HG03439 (cell line): ENCODE data around the gene PSMC3IP.
A peak's percentile ranks its signal among the peaks of the same experiment; 100 is the strongest.
"Not testable (repeated sequence)": the region's sequence is repeated elsewhere in the genome, so short reads cannot be mapped to it uniquely, and the experiment has no call there.

Experiments
- ATAC-seq: cut with Tn5 transposase; IDR thresholded peaks from one replicate; pipeline ENCODE4 v1.9.1; 2021; ENCODE audit warnings: mild to moderate bottlenecking, moderate library complexity; ENCODE audit not compliant: unreplicated experiment

PSMC3IP gene

GRCh38 chr17:42541041-42541833 is 36.3 kb downstream of the PSMC3IP start:
- ATAC-seq: no peak

DNA sequence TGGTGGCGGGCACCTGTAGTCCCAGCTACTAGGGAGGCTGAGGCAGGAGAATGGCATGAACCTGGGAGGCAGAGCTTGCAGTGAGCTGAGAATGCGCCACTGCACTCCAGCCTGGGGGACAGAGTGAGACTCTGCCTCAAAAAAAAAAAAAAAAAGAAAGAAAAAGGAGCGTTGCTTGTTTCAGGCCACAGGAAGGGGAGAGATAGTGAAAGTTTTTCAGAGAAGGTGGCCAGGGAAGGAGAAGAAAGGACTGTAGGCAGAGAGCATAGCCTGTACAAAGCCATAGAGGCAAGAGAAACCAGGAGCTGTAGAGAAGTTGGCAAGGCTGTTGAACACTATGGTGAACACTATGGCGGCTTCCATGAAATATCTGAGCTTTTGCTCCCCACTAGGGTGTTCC is 37.0 kb downstream of the PSMC3IP start:
- ATAC-seq: not testable (repeated sequence)

DNA sequence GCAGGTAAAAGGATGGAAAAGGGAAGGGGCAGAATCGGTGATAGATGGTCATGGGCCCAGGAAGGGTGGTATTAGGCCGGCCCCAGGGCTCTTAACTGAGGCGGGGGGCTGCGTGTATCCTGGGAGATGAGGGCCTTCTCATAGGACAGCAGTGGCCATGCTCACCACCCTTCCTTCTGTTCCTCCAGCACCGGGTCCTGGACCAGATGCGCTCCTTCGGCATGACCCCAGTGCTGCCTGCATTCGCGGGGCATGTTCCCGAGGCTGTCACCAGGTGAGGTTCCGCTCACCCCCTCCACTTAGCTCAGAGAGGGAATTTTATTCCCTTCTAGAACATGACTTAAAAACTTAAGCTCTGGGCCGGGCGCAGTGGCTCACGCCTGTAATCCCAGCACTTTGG is 39.0 kb downstream of the PSMC3IP start:
- ATAC-seq: no peak

GRCh38 chr17:42537826-42538451 is 39.6 kb downstream of the PSMC3IP start:
- ATAC-seq: no peak

- no peak for ATAC-seq
Measured at GRCh38 chr17:42537156-42537805, 40.2 kb downstream of the PSMC3IP start.

GRCh38 chr17:42536372-42537155 is 41.0 kb downstream of the PSMC3IP start:
- peak; percentile 55 for ATAC-seq

- ATAC-seq: peak; percentile 82
Measured at GRCh38 chr17:42536048-42536371, 41.5 kb downstream of the PSMC3IP start, which contains the start of gene NAGLU. Gene NAGLU, plus strand, starts transcription at chr17:42536241. Its CDS starts 32 bp downstream, at chr17:42536273.

DNA sequence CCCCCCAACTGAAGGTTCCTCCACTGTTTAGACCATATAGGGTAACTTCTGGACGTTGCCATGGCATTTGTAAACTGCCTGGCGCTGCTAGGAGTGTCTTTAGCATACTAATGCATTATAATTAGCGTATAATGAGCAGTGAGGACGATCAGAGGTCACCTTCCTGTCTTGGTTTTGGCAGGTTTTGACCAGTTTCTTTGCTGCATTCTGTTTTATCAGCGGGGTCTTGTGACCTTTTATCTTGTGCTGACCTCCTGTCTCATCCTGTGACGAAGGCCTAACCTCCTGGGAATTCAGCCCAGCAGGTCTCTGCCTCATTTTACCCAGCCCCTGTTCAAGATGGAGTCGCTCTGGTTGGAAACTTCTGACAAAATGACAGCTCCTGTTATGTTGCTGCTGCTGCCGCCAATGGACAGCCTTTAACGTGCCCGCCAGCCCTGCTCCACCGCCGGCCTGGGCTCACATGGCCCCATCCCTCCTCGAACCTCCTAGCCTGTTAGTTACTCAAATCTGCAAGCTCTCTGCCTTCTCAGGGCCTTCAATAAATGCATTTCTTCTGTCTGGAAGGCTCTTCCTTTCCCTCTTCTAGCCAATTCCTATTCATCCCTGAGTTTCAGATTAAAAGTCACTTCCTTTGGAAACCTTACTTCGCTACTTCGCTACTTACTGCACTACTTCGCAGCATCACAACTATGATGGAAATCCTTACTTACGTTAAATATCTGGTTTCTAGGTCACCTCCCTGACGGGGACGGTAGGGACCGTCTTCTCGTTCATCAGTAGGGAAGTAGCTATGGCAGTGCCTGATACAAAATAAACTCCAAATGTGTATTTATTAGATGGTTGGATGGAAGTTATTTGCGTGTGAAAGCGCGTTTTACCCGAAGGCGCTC is 42.1 kb downstream of the PSMC3IP start:
- peak; percentile 2 for ATAC-seq

DNA sequence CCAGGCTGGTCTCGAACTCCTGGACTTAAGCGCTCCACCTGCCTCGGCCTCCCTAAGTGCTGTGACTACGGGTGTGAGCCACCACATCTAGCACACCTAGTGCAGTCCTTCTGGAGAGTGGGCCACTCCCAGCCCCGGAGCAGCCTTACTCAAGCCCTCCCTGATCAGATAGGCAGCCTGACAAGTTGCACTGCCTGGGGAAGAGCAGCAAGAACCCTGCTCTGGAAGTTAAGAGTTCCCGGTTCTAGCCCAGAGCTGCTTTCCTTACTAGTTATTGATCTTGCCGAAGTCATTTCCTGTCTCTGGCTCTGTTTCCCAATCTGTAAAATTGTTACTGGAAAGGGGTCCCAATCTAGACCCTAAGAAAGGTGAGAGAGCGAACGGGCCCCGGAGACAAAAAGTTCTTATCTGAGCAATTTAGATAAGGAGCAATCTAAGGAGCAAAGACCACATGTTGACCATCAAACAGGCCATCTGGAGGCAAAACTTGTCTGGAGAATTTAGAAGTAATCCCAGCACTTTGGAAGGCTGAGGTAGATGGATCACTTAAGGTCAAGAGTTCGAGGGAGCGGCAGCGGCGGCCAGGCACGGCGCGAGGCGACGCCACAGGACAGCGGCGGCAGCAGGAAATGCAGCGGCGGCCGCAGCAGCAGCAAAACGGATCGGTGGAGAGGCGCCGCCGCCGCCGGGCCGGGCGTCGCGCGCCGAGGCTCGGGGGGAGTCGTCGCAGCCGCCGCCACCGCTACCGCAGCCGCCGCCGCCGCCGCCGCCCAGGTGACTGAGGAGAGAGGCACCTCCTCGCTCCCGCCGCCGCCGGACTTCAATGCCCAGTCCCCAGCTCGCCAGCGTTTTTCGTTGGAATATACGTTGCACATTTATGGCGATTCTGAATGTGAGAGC is 45.8 kb downstream of the PSMC3IP start:
- ATAC-seq: no peak

DNA sequence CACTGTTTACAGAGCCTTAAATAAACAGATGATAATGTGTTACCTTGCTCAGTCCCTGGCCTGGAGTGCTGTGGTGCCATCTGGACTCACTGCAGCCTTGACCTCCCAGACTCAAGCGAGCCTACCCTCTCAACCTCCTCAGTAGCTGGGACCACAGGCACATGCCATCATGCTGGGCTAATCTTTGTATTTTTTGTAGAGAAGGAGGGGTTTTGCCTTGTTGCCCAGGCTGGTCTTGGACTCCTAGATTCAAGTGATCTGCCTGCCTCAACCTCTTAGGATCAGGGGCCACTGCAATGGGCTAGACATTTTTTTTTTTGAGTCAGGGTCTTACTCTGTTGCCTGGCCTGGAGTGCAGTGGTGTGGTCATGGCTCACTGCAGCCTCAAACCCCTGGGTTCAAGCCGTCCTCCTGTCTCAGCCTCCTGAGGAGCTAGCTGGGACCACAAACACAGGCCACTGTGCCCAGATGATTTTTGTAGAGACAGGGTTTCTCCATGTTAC is 46.5 kb downstream of the PSMC3IP start:
- no peak for ATAC-seq

GRCh38 chr17:42529061-42529460 is 48.5 kb downstream of the PSMC3IP start:
- no peak for ATAC-seq

DNA sequence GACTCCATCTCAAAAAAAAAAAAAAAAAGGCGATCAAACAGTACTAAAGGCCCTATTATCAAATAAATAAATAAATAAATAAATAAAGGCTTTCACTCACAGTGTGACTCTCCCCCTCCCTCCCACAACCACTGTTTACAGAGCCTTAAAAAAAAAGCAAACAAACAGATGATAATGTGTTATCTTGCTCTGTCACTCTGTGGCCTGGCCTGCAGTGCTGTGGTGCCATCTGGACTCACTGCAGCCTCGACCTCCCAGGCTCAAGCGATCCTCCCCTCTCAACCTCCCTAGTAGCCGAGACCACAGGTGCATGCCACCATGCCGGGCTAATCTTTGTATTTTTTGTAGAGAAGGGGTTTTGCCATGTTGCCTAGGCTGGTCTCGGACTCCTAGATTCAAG is 49.6 kb downstream of the PSMC3IP start:
- ATAC-seq: no peak

DNA sequence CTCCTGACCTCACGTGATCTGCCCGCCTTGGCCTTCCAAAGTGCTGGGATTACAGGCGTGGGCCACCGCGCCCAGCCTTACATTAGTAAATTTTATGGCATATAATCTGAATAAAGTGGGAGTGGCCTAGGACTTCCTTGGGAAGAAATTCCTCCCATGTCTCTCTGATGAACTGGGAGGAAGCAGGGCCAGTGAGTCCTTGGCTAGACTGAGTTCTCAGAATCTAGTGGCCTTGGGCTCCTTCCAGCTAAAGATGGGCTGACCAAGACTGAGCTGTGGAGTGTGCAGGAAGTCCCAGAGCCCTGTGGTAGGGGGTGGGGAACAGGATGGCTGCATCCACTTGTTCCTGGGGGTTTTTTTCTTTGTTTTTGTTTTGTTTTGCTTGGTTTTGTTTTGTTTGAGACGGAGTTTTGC is 51.5 kb downstream of the PSMC3IP start:
- no peak for ATAC-seq

DNA sequence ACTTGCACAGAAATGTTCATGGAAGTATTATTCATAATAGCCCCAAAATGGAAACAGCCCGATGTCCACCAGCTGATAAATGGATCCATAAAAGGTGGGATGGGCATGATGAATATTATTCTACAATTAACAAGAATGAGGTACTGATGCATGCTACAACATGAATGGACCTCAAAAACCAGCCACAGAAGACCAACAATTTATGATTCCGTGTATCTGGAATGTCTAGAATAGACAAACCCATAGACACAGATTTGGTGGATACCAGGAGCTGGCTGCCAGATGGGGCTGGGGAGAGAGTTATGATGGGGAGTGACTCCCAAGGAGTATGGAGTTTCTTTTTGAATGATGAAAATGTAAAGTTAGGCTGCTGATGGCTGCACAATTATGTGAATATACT is 52.3 kb downstream of the PSMC3IP start:
- no peak for ATAC-seq

DNA sequence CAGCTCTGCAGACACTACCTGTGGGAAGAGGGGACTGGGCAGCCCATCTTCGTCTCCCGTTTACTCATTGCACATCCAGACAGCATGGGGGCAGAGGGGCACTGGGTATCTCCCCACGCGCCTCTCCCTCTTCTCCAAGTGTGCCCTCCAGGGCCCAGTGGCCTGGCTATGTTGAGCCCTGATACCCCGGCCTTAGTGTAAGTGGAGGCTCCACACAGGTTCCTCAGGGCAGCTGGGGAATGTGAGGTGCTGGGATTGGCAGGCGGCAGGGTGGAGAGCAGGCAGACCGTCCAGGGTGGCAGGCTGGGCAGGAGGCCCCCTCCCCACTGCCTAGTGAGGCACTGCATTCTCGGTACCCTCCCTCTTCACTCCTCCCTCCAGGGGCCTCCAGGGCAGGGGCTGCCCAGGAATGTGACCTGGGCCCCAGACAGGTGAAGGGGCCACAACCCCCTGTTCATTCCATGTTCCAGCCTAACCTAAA is 54.7 kb downstream of the PSMC3IP start:
- ATAC-seq: no peak
